ENCODE measurements around the gene HLTF.

HLTF gene

GRCh38 chr3:149001727-149002126 is 84.6 kb downstream of the HLTF start:
- no peak for DNase-seq (ENCODE audit: low read depth)
- H3K4me3 ChIP-seq (ENCODE audit: control insufficient read depth, low read depth, low read length) = no peak overlapping the region
- no peak for TF ChIP-seq CTCF (IDR thresholded peaks at IDR 0.05; ENCODE audit: control insufficient read depth, insufficient read depth, low read depth, low read length, missing control alignments)

- no peak overlapping the region for H3K4me3 ChIP-seq (ENCODE audit: control insufficient read depth, low read depth, low read length)
- DNase-seq (ENCODE audit: low read depth) = no peak
- no peak for TF ChIP-seq CTCF (IDR thresholded peaks at IDR 0.05; ENCODE audit: control insufficient read depth, insufficient read depth, low read depth, low read length, missing control alignments)
These were observed 86.1 kb downstream of the HLTF start for GRCh38 chr3:149000206-149000745.

- H3K4me3 ChIP-seq (ENCODE audit: control insufficient read depth, low read depth, low read length) = no peak overlapping the region
- DNase-seq (ENCODE audit: low read depth) = no peak
- TF ChIP-seq CTCF (IDR thresholded peaks at IDR 0.05; ENCODE audit: control insufficient read depth, insufficient read depth, low read depth, low read length, missing control alignments) = no peak
These were observed 86.5 kb downstream of the HLTF start for GRCh38 chr3:148999806-149000205.

GRCh38 chr3:148998715-148999423 is 87.5 kb downstream of the HLTF start:
- H3K4me3 ChIP-seq (ENCODE audit: control insufficient read depth, low read depth, low read length) = no peak overlapping the region
- DNase-seq (ENCODE audit: low read depth) = no peak
- no peak for TF ChIP-seq CTCF (IDR thresholded peaks at IDR 0.05; ENCODE audit: control insufficient read depth, insufficient read depth, low read depth, low read length, missing control alignments)

GRCh38 chr3:148998297-148998696 is 88.0 kb downstream of the HLTF start:
- DNase-seq (ENCODE audit: low read depth) = no peak
- TF ChIP-seq CTCF (IDR thresholded peaks at IDR 0.05; ENCODE audit: control insufficient read depth, insufficient read depth, low read depth, low read length, missing control alignments) = no peak
- H3K4me3 ChIP-seq (ENCODE audit: control insufficient read depth, low read depth, low read length) = no peak overlapping the region

- no peak for TF ChIP-seq CTCF (IDR thresholded peaks at IDR 0.05; ENCODE audit: control insufficient read depth, insufficient read depth, low read depth, low read length, missing control alignments)
- DNase-seq (ENCODE audit: low read depth) = no peak
- no peak overlapping the region for H3K4me3 ChIP-seq (ENCODE audit: control insufficient read depth, low read depth, low read length)
These were observed 88.7 kb downstream of the HLTF start for GRCh38 chr3:148997623-148998022.

Data from AG09309 (cell line).